ENCODE results near the gene RASL10B. TPM values are rescaled to one million over a fixed set of nuclear protein-coding genes. Genes with fewer than 3 reads are reported as not detected.
A peak's percentile ranks its signal among the peaks of the same experiment; 100 is the strongest.

Gene RASL10B
- total RNA-seq, 1 donor from 2014 or later: 9.9 TPM

DNA sequence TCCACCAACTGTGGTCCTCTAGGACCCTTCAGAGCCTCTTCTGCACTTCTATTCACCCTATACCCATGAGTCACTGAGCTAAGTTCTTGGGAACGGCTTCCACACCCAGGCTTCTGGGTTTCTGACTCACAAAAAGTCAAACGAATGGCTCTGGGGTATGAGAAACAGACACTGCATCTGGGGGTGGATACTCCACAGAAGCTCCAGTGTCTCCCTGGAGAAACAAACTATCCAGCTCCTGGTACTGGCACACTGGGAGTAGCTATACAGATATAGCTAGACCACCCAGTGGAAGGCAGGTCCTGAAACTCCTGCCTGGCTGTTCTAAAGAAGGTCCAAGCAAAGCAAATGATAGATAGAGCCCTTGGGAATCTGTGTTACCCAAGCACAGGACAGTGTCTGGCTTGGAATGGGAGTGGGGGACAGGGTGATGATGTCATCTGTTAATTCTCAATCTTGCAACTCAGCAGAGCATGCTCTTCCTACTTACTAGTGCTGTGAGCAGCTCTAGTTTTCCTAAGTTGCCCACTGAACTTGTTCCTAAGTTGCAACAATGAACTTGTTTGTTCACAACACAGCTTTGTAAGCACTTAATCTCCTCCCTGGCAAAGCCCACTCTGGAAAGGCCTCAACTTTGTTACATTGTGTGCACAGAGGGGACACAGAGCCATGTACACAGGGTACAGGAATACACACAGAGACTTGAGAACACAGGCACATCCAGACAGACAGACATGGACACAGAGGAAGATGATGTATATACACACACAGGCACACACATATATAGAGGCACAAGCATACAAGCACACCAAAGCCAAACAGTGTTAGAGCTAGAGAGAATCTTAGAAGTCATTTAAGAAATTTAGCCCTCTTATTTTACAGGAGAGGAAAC, 57.3 kb downstream of the RASL10B start:
- DNase-seq (ENCODE audit: low spot score in 2 of 2): peak in 1 of 2 donors; percentile 65
- intact Hi-C loops (cut with DNase I): no loop called here
- H3K36me3 ChIP-seq: no peaks in the 10 kb centered on the region
- no peaks in the 10 kb centered on the region for H3K27me3 ChIP-seq
- H3K27ac ChIP-seq: peak overlapping the region; percentile 6 to 21
- H3K4me3 ChIP-seq: no peak overlapping the region
- H3K4me1 ChIP-seq: peaks cover 3 to 18% of the 10 kb centered on the region in 2 donors
- TF ChIP-seq, protein P1, sequence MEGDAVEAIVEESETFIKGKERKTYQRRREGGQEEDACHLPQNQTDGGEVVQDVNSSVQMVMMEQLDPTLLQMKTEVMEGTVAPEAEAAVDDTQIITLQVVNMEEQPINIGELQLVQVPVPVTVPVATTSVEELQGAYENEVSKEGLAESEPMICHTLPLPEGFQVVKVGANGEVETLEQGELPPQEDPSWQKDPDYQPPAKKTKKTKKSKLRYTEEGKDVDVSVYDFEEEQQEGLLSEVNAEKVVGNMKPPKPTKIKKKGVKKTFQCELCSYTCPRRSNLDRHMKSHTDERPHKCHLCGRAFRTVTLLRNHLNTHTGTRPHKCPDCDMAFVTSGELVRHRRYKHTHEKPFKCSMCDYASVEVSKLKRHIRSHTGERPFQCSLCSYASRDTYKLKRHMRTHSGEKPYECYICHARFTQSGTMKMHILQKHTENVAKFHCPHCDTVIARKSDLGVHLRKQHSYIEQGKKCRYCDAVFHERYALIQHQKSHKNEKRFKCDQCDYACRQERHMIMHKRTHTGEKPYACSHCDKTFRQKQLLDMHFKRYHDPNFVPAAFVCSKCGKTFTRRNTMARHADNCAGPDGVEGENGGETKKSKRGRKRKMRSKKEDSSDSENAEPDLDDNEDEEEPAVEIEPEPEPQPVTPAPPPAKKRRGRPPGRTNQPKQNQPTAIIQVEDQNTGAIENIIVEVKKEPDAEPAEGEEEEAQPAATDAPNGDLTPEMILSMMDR (IDR thresholded peaks at IDR 0.05): no peak
- H3K9me3 ChIP-seq: no peaks in the 10 kb centered on the region

DNA sequence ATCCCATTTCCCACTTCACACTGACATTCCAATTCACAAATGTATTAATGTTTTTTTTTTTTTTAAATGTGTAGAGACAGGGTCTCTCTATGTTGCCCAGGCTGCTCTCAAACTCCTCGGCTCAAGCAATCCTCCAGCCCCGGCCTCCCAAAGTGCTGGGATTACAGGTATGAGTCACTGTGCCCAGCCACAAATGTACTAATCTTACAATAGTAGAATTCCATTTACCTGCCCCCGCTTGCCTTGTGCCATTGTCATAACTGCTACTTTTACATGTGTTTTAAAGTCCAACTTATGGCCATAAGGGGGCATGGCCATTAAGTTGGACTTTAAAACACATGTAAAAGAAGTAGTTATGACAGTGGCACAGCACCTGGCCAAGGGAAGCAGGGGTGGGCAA, 59.4 kb downstream of the RASL10B start:
- H3K27ac ChIP-seq: no peak overlapping the region
- intact Hi-C loops (cut with DNase I): no loop called here
- TF ChIP-seq, protein P1 (IDR thresholded peaks at IDR 0.05): no peak
- no peaks in the 10 kb centered on the region for H3K36me3 ChIP-seq
- DNase-seq (ENCODE audit: low spot score in 2 of 2): peak in 1 of 2 donors; percentile 18
- H3K4me1 ChIP-seq: peaks cover 0 to 8% of the 10 kb centered on the region in 2 donors
- no peak overlapping the region for H3K4me3 ChIP-seq
- H3K9me3 ChIP-seq: no peaks in the 10 kb centered on the region
- no peaks in the 10 kb centered on the region for H3K27me3 ChIP-seq

DNA sequence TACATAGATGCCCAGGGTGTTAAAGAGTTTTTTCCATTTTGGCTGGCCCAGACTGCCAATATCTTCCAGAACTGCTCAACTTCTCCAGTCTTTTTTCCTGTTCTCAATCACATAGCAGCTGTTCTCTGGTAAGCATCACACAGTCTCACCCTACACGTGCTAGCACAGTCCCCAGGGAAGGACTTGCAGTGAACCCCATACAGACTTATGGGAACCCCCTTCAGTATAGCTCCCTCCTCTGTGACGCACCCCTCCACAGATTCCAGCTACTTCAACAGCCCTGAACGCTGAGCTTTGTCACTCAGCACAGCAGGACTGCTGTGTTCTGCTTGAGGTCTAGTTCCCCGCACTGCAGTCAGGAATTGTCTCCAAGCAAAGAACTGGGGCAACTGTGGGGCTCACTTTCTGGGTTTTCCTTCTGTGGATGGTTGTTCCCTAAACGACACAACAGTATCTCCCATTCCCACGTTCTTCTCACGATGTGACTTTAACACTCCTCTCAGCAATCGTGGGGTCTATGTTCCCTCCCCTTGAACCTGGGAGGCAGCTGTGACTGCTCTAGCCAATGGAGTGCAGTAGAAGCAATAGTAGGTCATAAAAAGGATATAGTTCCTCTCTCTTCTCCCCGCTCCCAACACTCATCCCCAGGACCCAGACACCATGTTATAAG, 60.4 kb downstream of the RASL10B start:
- peaks cover 0 to 8% of the 10 kb centered on the region in 2 donors for H3K4me1 ChIP-seq
- H3K4me3 ChIP-seq: no peak overlapping the region
- H3K27ac ChIP-seq: no peak overlapping the region
- TF ChIP-seq, protein P1 (IDR thresholded peaks at IDR 0.05): no peak
- H3K36me3 ChIP-seq: no peaks in the 10 kb centered on the region
- H3K27me3 ChIP-seq: no peaks in the 10 kb centered on the region
- no peaks in the 10 kb centered on the region for H3K9me3 ChIP-seq
- no peak for DNase-seq (ENCODE audit: low spot score in 2 of 2)
- intact Hi-C loops (cut with DNase I): no loop called here

Other genes starting within 250 kb of the RASL10B start
- not detected for gene SLFN12L, start 194.0 kb upstream of the RASL10B start, total RNA-seq
- gene SLFN14, start 170.8 kb upstream of the RASL10B start, total RNA-seq: not detected
- gene PEX12, start 153.1 kb upstream of the RASL10B start, total RNA-seq: 5.6 TPM
- gene AP2B1, start 144.3 kb upstream of the RASL10B start, total RNA-seq: 59.5 TPM
- gene GAS2L2, start 21.6 kb downstream of the RASL10B start, total RNA-seq: not detected
- not detected for gene C17orf50, start 29.2 kb downstream of the RASL10B start, total RNA-seq
- gene MMP28, start 64.0 kb downstream of the RASL10B start, total RNA-seq: 44.6 TPM
- 49.6 TPM for gene TAF15, start 77.8 kb downstream of the RASL10B start, total RNA-seq
- not detected for gene HEATR9, start 137.3 kb downstream of the RASL10B start, total RNA-seq
- gene CCL5, start 148.7 kb downstream of the RASL10B start, total RNA-seq: 43.2 TPM
- gene RDM1, start 199.1 kb downstream of the RASL10B start, total RNA-seq: not detected
- gene LYZL6, start 212.1 kb downstream of the RASL10B start, total RNA-seq: not detected
- not detected for gene CCL16, start 249.9 kb downstream of the RASL10B start, total RNA-seq